ENCODE measurements around the gene FASN. TPM values are rescaled to one million over a fixed set of nuclear protein-coding genes. Genes with fewer than 3 reads are reported as not detected.

The FASN gene
- total and polyA plus RNA-seq, 2 donors (not counting 3 experiments of a cell fraction or from before 2014, with no cell fraction given) = 101 to 360 TPM

DNA sequence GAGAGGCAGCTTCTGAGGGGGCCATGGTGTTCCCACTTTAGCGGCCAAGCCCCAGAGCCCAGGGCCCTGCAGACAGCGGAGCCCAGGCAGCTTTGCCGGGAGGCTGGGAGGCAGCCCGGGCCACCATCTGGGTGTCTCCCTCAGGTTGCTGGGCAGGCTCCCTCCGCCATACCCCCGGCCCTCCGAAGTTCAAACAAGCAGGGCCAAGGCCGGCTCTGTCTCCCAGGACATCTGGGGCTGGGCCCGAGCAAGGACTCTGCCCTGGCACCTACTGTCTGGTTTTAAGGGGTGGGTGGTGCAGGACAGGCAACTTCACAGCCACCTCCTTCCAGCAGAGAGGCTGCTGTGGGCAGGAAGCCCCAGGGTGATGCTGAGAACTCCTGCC lies 35.1 kb downstream of the FASN start:
- CTCF ChIA-PET = interaction anchor here (1.0 to 1.2 kb wide), 2 partner anchors 32 to 104 kb away, joined by 3 read pairs; no protein-coding TSS in a partner anchor
- Histone ChIP-seq H3K4me1 (ENCODE audit: control insufficient read depth, extremely low read depth, insufficient read depth, low read length) (peaks cover 15% of the 10 kb centered on the region), H3K27me3 (ENCODE audit: control insufficient read depth in 2 of 2, insufficient read depth in 2 of 2, low read length in 2 of 2) (no peaks in the 10 kb centered on the region), H3K79me2 (ENCODE audit: control insufficient read depth, insufficient read depth, low read length) (peaks cover 14% of the 10 kb centered on the region), H3K4me2 (ENCODE audit: insufficient read depth, low read length) (no peak overlapping the region), H3K36me3 (ENCODE audit: control insufficient read depth in 2 of 2, extremely low read depth in 1 of 2, insufficient read depth in 2 of 2, low read length in 2 of 2) (peaks cover 0 to 28% of the 10 kb centered on the region in 2 experiments), H3K9ac (replicated peaks; ENCODE audit: extremely low read depth, insufficient read depth, low read length) (no peak overlapping the region), H2AFZ (ENCODE audit: low read depth, low read length) (no peak overlapping the region), H3K27ac (ENCODE audit: insufficient read depth, low read depth, low read length) (no peak overlapping the region), H3K9me3 (replicated peaks; ENCODE audit: control insufficient read depth, insufficient read depth, low read length) (no peaks in the 10 kb centered on the region), H4K20me1 (replicated peaks; ENCODE audit: control insufficient read depth, extremely low read depth, insufficient read depth, low read length) (no peaks in the 10 kb centered on the region), H3K9me1 (replicated peaks; ENCODE audit: control insufficient read depth, extremely low read depth, insufficient read depth, low read length) (no peaks in the 10 kb centered on the region), H3K4me3 (replicated peaks in 1 of 3; ENCODE audit: insufficient read depth in 1 of 3, low read depth in 1 of 3, low read length in 3 of 3) (no peak overlapping the region)
- intact Hi-C loops (cut with micrococcal nuclease) (no loop called here), dilution Hi-C loops (cut with MboI; ENCODE audit: extremely low pct_ligation_motif_present, low sequenced_read_pairs) (no loop called here)
- DNase-seq (ENCODE audit: low read depth, low spot score) = no peak
- POLR2A ChIA-PET = no interaction called here
- TF ChIP-seq POLR2A (IDR thresholded peaks at IDR 0.05; ENCODE audit: low read depth, low read length) (no peak), EZH2 (IDR thresholded peaks at IDR 0.05; ENCODE audit: borderline replicate concordance, low read depth, low read length, severe bottlenecking) (no peak), FOS (IDR thresholded peaks at IDR 0.05; ENCODE audit: borderline replicate concordance, insufficient read depth, low read length) (no peak), POLR2AphosphoS5 (IDR thresholded peaks at IDR 0.05; ENCODE audit: insufficient read depth, low read depth, low read length) (no peak), MYC (IDR thresholded peaks at IDR 0.05; ENCODE audit: low read depth, low read length) (no peak), GATA2 (IDR thresholded peaks at IDR 0.05; ENCODE audit: insufficient read depth, insufficient read length, low read depth, low read length) (no peak), JUN (IDR thresholded peaks at IDR 0.05; ENCODE audit: borderline replicate concordance, insufficient read depth, insufficient read length, low read depth) (no peak)
- TF ChIP-seq, protein P1, sequence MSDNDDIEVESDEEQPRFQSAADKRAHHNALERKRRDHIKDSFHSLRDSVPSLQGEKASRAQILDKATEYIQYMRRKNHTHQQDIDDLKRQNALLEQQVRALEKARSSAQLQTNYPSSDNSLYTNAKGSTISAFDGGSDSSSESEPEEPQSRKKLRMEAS (IDR thresholded peaks at IDR 0.05; ENCODE audit: insufficient read depth, insufficient read length) = no peak
- TF ChIP-seq, protein P2, sequence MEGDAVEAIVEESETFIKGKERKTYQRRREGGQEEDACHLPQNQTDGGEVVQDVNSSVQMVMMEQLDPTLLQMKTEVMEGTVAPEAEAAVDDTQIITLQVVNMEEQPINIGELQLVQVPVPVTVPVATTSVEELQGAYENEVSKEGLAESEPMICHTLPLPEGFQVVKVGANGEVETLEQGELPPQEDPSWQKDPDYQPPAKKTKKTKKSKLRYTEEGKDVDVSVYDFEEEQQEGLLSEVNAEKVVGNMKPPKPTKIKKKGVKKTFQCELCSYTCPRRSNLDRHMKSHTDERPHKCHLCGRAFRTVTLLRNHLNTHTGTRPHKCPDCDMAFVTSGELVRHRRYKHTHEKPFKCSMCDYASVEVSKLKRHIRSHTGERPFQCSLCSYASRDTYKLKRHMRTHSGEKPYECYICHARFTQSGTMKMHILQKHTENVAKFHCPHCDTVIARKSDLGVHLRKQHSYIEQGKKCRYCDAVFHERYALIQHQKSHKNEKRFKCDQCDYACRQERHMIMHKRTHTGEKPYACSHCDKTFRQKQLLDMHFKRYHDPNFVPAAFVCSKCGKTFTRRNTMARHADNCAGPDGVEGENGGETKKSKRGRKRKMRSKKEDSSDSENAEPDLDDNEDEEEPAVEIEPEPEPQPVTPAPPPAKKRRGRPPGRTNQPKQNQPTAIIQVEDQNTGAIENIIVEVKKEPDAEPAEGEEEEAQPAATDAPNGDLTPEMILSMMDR (IDR thresholded peaks at IDR 0.05; ENCODE audit: extremely low read depth in 1 of 2, insufficient read depth in 1 of 2, low read depth in 1 of 2, low read length in 2 of 2) = no peak
- BruUV-seq (replicated peaks) = no TSS peak
- no peak for FAIRE-seq
